HuH-7.5 (cell line): ENCODE data around the gene RIN3.
"Not testable (repeated sequence)": the region's sequence is repeated elsewhere in the genome, so short reads cannot be mapped to it uniquely, and the experiment has no call there.

Source experiments
- DNase-seq: peaks from one replicate; pipeline ENCODE4 v3.0.0; 2011; ENCODE audit warnings: low spot score

The RIN3 gene

DNA sequence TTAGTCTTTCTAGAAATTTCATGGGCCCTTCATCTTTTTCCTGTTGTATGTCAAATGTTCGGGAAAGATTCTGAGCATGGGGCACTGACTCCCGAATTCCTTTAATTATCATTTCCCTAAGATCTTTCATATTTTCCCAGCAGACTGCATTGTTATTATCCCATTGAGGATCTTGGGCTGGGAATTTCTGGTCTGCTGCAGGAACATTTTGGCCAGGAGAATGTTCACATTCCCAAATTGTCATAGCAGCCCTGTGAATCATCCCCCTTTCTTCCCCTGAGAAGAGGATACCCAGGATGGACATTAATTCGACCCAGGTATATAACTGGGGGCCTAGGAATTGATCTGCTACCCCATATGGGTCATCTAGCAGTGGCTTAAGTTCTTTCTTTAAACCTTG lies 112.5 kb downstream of the RIN3 start:
- no peak for DNase-seq

DNA sequence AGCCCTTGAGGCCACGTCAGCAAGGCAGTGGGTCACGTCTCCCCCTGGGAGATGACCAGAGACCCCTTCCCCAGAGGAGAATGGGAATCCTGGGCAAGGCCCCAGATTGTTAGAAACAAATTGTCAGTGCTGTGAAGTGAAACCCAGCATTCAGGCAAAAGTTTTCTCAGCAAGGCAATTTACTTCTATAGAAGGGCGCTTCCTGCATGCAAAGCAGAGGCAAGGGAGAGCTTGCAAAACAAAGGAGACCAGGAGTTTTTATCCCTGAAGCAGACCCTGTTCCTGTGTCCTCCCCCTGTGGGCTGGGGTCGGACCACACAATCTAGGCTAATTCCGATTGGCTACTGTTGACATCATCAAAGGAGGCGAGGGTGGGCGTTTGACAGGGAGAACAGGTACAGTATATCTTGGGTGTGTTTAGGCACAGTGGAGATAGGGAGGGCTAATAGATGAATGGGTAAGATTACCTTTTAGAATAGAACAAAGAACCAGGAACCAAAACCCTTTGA lies 114.2 kb downstream of the RIN3 start:
- DNase-seq, result no peak

DNA sequence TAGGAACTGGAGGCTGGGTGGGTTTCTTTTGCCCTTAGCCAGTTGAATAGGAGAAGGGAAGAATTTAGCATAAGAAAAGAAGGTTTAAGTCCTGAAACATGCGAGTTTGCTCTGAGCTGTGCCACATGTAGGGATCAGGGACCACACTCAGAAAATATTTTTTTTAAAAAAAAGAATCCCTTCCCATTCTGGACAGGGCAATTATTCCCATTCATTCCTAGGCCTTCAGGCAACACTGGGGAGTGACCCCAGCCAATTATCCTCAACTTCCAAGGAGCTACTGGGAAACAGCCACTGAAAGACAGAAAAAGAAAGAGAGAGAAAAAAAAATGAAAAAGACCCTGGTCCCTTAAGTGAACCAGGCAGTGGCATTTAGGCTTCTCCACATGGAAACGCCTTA lies 115.1 kb downstream of the RIN3 start:
- no peak for DNase-seq

DNA sequence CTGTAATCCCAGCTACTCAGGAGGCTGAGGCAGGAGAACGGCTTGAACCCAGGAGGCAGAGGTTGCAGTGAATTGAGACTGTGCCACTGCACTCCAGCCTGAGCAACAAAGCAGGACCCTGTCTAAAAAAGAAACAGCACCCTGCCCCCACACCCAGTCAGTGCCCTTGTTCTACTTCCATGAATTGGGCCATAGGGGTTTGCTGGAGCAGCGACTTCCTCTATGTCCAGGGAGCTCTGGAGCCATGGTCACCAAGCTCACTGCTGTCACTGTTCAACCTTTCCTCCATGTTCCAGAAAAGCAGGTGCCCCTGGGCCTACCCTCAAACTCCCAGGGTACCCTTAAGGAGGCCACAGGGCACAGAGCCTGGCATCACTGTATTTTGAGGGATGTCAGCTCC lies 116.8 kb downstream of the RIN3 start:
- DNase-seq, result no peak

DNA sequence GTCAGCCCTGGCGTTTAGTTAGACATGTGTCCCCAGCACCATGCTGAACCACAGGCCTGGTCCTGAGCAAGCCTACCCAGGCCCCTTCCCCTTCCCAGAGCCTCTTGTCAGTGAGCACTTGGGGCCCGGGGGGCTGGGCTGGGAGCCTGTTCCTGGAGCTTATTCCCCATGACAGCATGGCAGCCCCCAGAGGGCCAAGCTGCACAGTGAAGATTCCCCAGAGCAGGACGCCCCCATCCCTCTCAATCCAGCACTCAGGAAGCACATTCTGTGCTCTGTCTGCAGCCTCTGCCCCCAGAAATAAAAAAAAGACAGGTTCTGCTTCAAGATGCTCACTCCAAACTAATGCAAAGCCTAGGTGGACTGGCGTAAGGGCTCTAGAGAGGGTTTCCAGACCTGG lies 117.5 kb downstream of the RIN3 start:
- no peak for DNase-seq

DNA sequence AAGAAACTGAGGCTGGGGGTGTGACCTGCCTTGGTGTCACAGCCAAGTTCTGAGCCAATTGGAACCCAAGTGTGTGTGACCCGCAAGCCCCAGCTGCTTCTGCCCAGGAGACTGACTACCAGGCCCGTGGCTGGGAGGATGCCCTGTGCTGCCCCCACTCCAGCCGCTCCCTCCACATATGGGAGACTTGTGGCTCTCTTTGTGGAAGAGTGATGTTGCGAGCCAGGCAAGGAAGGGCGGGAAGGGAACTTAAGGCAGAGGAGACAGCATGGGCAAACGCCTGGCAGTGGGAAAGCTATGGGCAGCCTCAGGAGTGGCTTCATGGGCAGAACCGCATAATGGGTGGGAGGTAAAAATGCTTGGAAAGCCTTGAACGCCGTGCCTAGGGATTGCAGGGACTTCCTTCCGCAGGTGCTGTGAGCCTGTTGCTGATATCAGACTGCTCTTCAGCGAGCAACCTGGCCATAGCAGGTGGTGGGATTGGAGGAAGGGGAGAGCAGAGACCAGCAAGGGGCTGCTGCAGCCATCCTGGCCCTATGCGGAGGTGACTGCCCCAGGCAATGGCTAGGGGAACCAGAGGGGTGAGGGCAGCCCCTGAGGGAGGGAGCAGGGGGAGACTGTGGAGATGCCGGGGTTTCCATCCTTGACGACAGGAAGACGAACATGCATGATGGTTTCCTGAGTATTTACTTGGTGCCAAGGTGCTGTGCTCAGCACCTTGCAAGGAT lies 119.1 kb downstream of the RIN3 start:
- no peak for DNase-seq

DNA sequence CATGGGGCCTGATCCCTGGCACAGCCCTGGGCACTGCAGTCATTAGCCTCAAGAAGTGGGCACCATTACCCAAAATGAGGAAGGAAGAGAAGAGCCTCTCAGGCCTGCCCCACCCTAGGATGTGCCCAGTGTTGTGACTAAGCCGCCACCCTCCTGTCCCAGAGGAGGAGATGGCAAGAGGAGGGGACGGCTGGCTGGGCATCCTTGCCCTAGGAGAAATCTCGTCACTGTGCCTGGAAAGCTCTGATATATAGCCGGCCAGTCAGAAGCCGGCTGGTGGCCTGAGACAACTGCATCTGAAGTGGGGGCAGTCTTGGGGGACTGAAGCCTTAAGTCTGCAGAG lies 119.7 kb downstream of the RIN3 start:
- no peak for DNase-seq

DNA sequence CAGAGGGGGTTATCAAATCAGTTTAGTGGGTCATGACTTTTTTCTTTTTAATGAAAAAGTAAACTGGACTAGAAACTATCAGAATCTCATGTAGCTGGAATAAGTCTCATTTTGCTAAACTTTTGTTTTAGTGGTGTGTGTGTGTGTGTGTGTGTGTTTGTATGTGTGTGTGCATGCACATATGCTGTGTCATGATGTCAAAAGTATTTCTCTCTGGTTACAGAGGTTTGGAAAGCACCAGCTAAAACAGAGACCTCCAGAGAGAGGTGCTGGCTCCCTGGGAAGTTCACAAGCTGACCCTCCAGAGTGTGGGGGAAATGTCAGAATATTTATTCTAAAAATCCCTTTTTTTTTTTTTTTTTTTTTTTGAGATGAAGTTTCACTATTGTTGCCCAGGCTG lies 120.1 kb downstream of the RIN3 start:
- no peak for DNase-seq

DNA sequence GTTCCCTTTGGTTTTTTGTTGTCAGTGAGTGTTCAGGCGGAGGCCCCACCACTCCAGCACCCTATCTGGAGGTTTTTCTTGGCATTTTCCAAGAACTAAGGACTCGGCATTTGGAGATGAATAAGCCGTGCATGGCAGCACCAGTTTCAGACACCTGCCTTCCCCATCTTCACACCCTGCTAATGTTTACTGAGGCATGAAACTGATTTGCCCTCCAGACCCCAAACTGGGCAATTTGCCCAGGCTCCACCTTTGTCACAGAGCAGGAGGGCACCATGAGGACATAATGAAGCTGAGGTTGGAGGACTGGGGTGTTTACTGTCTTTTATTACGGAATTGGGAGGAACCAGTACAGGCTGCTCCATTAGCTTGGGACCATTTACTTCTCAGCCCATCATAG lies 121.5 kb downstream of the RIN3 start:
- DNase-seq, result no peak

DNA sequence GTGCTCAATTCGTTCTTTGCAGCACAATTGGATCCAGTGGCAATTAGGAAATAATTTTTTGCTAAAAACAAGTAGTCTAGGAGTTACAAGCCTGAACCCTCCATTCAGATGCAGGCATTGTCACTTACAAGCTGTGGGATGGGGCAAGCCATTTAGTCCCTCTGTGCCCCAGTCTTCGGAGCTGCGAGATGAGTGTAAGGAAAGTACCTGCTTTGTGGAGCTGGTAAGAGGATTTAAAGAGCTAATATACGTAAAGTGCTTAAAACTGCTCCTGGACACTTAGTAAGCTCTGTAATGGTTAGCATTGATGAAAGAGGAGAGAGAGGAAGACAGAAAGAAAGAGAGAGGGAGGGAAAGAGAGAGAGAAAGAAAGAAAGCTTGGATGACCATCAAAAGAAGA lies 122.3 kb downstream of the RIN3 start:
- DNase-seq, result no peak

DNA sequence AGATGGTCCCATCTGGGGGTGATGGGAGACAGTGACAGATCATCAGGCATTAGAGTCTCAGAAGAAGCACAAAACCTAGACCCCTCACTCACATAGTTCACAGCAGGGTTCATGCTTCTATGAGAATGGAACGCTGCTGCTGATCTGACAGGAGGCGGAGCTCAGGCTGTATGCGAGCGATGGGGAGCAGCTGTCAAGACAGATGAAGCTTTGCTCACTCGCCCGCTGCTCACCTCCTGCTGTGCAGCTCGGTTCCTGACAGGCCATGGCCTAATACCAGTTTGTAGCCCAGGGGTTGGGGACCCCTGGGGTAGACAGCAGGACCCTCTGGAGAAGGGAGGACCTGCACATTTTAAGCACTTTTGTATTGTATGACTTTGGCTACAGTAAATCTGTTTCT lies 123.6 kb downstream of the RIN3 start:
- no peak for DNase-seq

DNA sequence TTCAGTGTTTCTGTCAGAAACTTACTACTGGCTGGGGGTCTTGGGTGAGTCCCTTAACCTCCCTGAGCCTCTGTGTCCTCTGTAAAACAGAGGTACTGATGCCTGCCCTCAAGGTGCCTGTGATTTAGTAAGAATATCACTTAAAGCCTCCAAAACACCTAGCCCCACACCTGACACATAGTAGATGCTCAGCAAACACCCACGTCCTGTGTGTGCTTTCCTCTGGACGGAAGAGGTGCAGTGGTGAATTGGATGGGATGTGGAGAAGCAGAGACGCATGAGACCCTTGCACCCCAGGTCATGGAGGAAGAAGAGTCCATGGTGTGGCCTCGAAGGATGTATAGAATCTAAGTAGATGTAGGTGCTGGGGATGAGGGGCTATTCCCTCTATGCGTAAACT lies 124.3 kb downstream of the RIN3 start:
- no peak for DNase-seq

DNA sequence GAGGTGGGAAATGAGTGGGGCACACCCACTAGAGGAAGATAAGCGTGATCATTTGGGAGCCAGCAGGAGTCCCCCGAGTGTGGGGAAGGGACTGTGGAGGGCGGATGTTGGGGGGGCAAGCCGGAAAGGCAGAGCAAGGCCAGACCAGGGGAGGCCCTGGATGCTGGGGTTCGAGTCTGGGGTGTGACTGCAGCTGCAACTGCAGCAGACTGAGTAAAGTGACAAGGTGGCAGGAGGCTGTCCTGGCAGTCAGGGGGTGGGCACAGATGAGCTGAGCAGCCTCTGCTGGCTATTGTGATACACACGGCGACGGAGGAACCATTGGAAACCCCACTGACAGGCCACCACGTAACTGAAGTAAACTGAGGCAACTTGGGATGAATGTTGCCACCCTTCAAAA lies 124.7 kb downstream of the RIN3 start:
- no peak for DNase-seq

DNA sequence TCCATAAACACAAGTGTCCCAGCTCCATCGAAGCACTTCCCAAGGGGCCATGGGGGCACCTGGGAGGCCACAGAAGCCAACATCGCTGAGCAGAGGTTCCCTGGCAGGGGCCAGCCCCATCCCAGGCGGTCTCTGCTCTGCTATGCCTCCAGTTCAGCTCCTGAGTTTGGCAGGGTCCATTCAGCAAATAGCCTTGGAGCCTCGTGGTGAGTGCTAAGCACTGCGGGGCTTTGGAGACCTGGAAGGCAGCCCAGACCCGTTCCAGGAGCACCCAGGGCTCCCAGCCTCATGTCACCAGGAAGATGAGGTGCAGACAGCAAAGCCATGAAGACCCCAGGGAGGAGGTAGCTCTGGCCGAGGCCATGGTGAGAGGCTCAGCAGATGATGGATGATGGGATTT lies 125.3 kb downstream of the RIN3 start:
- DNase-seq, result no peak

DNA sequence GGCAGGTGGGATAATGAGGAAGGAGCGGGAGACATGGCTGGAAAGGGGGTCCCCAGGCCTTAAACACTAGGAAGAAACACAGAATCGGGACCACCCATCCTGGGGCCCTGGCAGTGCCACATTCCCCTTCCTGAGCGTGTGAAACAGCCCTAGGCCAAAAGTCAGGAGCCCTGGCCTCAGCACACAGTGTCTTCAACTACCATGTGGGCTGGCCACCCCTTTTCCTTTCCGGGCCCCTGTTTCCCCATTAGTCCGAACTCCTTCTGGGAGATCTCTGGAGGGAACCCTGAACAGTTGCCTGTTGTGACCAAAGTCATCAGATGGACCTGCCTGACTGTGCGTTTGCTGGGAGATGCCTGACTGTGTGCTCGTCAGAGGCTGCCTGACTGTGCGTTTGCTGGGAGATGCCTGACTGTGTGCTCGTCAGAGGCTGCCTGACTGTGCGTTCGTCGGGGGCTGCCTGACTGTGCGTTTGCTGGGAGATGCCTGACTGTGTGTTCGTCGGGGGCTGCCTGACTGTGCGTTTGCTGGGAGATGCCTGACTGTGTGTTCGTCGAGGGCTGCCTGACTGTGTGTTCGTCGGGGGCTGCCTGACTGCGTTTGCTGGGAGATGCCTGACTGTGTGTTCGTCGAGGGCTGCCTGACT lies 126.0 kb downstream of the RIN3 start:
- not testable (repeated sequence) for DNase-seq

DNA sequence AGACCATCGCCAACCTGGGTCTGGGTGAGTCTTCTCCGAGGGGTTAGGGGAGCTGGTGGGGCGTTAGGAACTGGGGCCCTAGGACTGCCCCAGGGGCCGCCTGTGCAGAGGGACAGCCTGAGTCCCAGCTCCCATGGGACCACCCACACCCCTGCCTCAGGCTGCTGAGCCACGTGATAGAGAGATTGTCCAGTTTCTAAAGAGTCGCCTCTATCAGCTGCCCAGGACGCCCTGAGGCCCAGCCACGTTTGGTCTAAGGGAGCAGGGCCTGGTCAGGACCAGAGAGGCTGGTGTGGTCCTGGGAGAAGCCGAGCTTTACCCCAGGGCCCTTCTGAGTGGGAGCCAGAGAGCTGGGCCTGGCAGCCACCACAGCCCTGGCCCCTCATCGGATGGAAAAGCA lies 127.7 kb downstream of the RIN3 start:
- no peak for DNase-seq

DNA sequence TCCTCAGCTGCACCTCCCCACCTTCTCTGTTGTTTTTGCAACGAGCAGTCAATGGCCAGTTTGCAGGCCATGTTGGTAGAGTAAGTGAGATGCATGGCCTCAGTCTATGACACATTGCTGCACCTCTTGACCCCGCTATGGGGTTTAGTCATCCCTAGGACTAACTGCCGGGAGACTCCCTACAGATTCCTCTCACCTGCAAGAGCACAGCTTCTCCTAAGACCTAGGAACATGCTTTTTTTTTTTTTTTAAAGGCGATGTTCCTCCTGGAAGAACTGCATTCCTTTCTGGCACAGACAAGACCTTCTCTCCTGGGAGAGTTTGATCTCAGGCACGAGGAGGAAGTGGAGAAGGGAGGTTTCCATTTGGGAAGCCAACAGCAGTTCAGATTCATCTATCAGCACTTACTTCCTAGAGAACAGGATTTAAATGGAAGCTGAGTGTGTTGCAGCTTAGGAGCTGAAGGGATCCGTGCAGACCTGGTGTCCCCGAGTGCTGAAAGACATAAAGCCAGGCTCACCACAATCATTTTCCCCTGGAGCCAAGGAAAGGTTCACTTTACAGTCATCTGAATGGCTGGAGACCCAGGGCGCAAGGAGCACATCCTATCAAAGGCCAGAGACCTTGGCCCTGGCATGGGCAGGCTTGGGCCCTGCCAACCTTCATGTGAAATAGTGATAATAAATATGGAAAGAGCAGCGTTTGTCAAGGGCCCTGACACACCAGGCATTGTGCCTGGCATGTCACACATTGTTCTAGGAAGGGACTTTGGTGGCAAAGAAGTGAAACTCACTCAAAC lies 130.8 kb downstream of the RIN3 start:
- DNase-seq, result no peak

DNA sequence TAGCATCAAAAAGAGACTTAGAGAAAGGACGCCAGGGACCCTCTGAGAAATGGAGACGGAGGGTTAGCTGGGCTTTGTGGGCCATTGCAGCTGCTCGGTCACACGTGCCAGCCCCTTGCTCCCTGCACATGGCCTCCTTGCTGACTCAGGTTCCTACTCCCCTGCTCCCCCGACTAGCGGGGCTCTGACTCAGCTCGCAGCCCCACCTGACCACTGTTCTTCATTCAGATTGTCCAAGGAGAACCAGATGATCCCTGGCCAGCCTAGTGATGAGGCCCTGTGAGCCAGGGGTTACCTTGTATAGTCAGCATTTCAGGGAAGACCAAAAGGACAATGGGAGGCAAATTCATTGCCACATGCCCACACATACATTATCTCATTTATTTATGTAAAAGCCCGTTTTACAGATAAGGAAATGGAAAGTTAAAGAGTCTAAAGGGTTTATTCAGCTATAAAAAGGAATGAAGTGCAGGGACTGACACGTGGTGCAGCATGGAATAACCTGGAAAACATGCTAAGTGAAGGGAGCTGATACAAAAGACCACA lies 131.5 kb downstream of the RIN3 start:
- no peak for DNase-seq

DNA sequence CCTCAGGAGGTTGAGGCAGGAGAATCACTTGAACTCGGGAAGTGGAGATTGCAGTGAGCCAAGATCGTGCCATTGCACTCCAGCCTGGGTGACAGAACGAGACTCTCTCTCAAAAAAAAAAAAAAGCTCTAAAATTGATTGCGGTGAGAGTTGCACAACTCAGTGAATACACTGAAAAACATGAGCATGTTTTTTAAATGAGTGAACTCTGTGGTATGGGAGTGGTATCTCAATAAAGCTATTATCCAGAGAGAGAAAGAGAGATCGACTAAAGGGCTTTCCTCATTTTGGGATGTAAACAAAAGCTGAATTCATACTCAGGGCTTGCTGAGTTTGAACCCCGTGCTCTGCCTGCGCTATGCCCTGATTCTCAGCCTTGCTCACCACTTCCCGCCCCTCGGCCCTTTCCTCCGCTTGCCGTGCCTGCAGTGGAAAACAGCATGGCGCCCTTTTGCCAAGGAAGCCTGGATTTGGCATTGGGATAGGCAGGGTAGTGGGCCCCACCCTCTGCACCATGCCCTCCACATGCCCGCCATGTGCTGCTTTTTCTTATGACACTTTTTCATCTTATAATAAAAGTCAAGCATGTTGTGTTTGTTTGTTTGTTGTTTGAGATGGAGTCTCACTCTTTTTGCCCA lies 132.4 kb downstream of the RIN3 start:
- no peak for DNase-seq

DNA sequence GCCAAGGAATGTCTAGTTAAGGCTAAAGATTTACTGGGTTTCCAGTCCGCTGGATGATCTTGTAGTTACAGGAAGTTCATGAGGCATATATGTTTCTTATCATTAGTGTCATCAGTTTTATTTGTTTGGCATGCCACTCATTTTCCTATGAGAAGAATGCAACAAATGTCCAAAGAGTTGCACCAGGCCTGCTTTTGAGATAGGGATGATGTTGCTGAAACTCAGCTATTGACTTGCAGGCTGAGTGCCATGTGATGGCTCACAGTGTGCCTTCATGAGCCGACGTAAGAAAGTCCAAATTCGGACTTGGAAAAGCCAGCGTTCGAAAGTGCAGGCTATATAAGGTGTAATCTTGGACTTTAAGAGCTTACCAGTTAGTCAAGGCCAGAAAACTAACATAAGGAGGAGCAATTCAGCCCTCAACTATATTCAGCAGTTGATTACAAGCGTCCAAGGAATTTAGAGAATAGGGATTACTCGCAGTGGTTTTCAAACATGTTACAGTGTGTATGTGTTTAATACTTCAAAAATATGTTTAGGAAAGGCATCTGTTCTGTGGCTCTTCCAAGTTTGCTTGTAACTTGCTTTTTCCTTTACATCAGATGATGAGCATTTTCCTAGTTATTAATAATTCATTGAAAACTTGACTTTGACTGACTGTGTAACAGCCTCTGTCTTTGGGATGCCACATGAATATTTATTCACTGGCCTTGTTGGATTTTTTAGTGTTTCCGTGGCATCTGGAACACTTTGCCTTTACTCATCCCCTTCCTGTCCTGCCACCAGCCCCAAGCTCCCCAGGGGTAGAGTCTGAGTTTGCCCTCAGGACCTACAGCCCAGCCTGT lies 133.6 kb downstream of the RIN3 start:
- no peak for DNase-seq

DNA sequence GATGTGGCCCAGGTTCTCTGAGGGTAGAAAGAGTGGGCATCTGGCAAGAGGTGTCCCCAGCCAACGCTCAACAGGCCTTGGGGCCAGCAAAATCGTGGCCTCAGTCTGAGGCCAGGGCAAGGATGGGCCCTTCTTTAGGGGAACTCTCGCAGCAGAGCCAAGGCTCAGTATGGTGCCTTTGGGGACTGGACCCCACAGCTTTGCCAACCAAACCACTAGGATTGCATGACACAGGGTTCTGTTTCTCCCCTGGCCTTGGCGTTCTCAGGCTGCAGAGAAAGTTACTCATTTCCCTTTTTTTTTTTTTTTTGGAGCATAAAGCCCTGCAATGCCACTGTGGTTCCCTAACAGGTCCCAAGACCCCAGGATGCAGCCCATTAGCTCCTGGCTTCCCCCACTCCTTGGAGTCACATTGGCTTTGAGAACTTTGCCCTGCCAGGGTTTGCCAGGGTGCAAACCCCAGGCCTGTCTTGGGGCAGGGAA lies 134.3 kb downstream of the RIN3 start:
- DNase-seq, result no peak
